ENCODE data around the gene ZNF467. TPM values are rescaled to one million over a fixed set of nuclear protein-coding genes. Genes with fewer than 3 reads are reported as not detected.

ZNF467 gene
- total RNA-seq, 4 donors from 2014 or later = 0.40 to 6.7 (median 4.8) TPM

DNA sequence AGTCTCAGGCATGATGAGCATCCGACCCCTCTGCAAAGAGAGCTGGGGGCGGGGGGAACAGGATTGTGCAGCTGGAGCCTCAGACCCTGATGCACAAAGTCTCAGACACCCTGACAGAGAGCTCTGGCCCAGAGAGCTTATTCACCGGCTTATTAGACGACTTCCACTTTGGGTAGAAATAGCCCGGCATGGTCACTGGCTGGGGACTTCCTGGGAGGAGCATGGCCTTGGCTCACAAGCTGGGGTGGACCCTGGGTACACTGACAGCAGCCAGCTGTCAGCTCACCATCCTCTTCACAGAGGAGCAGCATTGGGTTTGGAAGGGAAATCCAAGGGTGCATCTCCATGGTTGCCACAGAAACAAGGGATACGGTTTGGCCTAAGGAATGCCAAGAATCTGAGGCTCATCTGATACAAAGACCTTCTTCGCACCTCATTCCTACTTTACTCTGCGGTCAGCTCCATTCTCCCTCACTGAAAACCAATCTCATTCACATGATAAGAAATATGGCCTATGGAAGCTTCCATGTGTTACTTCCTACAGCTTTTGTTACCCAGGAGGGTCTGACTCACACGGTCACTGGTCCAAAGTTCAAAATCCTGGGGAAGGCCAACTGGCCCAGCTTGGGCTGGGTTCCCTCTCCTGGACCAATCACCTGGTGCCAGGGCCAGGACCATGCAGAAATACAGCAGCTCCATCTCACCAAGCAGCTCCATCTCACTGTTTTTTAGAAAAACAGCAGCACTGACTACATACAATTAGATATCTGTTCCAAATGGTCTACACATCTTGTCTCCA is 25.1 kb downstream of the ZNF467 start:
- Histone ChIP-seq H3K9me3 (no peaks in the 10 kb centered on the region), H3K4me3 (no peak overlapping the region), H3K27ac (no peak overlapping the region), H3K27me3 (no peaks in the 10 kb centered on the region), H3K36me3 (no peaks in the 10 kb centered on the region), H3K4me1 (no peaks in the 10 kb centered on the region)
- TF ChIP-seq EP300 (IDR thresholded peaks at IDR 0.05; ENCODE audit: low read depth) (no peak), POLR2A (IDR thresholded peaks at IDR 0.05) (no peak), POLR2AphosphoS5 (IDR thresholded peaks at IDR 0.05) (no peak)
- TF ChIP-seq, protein P1, sequence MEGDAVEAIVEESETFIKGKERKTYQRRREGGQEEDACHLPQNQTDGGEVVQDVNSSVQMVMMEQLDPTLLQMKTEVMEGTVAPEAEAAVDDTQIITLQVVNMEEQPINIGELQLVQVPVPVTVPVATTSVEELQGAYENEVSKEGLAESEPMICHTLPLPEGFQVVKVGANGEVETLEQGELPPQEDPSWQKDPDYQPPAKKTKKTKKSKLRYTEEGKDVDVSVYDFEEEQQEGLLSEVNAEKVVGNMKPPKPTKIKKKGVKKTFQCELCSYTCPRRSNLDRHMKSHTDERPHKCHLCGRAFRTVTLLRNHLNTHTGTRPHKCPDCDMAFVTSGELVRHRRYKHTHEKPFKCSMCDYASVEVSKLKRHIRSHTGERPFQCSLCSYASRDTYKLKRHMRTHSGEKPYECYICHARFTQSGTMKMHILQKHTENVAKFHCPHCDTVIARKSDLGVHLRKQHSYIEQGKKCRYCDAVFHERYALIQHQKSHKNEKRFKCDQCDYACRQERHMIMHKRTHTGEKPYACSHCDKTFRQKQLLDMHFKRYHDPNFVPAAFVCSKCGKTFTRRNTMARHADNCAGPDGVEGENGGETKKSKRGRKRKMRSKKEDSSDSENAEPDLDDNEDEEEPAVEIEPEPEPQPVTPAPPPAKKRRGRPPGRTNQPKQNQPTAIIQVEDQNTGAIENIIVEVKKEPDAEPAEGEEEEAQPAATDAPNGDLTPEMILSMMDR (IDR thresholded peaks at IDR 0.05) = no peak
- DNase-seq = no peak
- intact Hi-C loops (cut with DNase I; ENCODE audit: low total_unique reads) (no loop called here), in situ Hi-C loops (cut with MboI; ENCODE audit: low pct_ligation_motif_present in 1 of 4, low pct_unique_long_range_greater_than_20kb in 1 of 4, low sequenced_read_pairs in 3 of 4) (loop anchor here in 1 of 4 donors (5.0 kb wide), 1 partner anchor 86 kb away; no protein-coding TSS in a partner anchor)
- WGBS, 2 donors (ENCODE audit: low coverage in 1 of 2) = 57 to 75% methylated on average over 5 to 9 of the region's 9 CpGs

DNA sequence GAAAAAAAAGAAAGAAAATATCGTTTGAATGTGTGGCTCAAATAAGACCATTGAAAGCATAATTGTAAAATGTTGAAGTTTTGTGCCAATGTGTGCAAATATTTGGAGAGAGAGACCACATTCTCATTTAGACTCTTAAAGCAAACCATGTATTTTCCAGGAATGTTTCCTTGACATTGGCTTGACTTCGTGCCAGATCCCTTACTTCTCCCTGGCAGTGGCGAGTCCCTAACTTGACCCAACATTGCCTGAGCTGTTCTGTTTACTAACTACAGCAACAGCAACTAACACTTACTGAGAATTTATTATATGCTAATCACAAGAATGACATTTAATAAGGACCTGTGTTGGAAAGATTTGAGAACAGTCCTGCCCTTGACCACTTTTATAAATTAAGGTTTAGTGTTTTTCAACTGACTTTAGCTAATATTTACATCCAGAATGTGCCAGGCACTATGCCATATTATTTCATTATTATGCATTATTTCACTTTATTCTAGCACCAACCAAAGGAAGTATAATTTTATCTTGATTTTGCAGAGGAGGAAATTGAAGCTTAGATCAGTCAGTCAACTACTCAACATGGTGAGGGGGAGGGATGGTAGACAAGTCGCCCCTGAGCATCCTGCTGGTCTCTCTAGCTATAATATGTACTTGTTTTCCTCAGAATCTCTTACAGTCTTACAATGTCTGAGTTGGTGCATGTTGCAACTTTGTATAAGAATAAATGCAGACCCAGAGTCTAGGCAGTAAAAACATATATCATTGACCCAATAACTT is 29.7 kb downstream of the ZNF467 start:
- intact Hi-C loops (cut with DNase I; ENCODE audit: low total_unique reads) (loop anchor here (5.0 kb wide), 1 partner anchor 81 kb away; no protein-coding TSS in a partner anchor), in situ Hi-C loops (cut with MboI; ENCODE audit: low pct_ligation_motif_present in 1 of 4, low pct_unique_long_range_greater_than_20kb in 1 of 4, low sequenced_read_pairs in 3 of 4) (no loop called here)
- whole genome bisulfite sequencing, 2 donors (ENCODE audit: low coverage in 1 of 2) = 23 to 25% methylated on average over 4 of the region's 4 CpGs
- TF ChIP-seq EP300 (IDR thresholded peaks at IDR 0.05; ENCODE audit: low read depth) = no peak
- TF ChIP-seq POLR2AphosphoS5 (IDR thresholded peaks at IDR 0.05) = no peak
- TF ChIP-seq POLR2A (IDR thresholded peaks at IDR 0.05) = no peak
- DNase-seq = no peak
- Histone ChIP-seq H3K4me1 (peaks cover 0 to 14% (median 9%) of the 10 kb centered on the region in 4 donors), H3K27ac (no peak overlapping the region), H3K27me3 (peaks cover 6% of the 10 kb centered on the region), H3K9me3 (no peaks in the 10 kb centered on the region), H3K4me3 (no peak overlapping the region), H3K36me3 (no peaks in the 10 kb centered on the region)

DNA sequence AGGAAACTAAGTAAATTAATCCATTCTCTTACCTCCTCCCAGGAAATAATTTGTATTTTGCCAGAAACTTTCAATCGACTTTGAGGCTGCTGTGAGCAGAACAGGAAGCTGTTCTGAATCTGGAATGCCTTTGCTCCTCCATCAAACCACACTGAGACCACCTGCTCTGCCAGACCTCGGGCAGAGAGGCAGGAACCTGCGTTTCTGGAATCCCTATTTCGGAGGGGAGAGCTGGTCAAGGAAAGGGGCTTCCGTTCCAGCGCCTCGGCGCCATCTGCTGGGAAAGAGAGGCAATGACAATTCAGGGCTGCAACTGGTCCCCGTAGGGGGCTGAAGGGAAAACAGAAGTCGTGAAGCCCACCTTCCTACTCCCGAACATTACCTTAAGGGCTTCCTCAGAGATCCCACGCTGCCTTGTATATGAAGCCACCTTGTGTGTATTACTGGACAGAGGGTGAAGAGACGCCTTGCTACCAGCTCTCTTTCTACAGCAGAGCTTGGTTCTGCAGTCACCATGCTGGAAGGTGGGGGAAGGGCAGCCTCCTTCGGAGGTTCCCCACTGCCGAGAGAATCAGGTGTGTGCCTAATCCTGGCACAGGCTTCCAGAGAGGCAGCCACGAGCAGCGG is 31.2 kb downstream of the ZNF467 start:
- peaks cover 0 to 14% (median 9%) of the 10 kb centered on the region in 4 donors for H3K4me1 ChIP-seq
- in situ Hi-C loops (cut with MboI; ENCODE audit: low pct_ligation_motif_present in 1 of 4, low pct_unique_long_range_greater_than_20kb in 1 of 4, low sequenced_read_pairs in 3 of 4) (no loop called here), intact Hi-C loops (cut with DNase I; ENCODE audit: low total_unique reads) (loop anchor here (5.0 kb wide), 1 partner anchor 80 kb away; no protein-coding TSS in a partner anchor)
- peaks cover 6% of the 10 kb centered on the region for H3K27me3 ChIP-seq
- H3K36me3 ChIP-seq = no peaks in the 10 kb centered on the region
- H3K27ac ChIP-seq = no peak overlapping the region
- peak; percentile 70 for DNase-seq
- H3K9me3 ChIP-seq = no peaks in the 10 kb centered on the region
- WGBS, 2 donors (ENCODE audit: low coverage in 1 of 2) = 0% methylated on average over 17 of the region's 17 CpGs; no CpG with 5 or more reads in 1 of the 2 donors
- peak overlapping the region in 3 of 4 donors; percentile 17 to 42 (median 18) for H3K4me3 ChIP-seq
- no peak for TF ChIP-seq POLR2AphosphoS5 (IDR thresholded peaks at IDR 0.05)
- no peak for TF ChIP-seq EP300 (IDR thresholded peaks at IDR 0.05; ENCODE audit: low read depth)
- TF ChIP-seq POLR2A (IDR thresholded peaks at IDR 0.05) = no peak
- TF ChIP-seq, protein P1 (IDR thresholded peaks at IDR 0.05) = peak; percentile 71 to 90 (median 86)

DNA sequence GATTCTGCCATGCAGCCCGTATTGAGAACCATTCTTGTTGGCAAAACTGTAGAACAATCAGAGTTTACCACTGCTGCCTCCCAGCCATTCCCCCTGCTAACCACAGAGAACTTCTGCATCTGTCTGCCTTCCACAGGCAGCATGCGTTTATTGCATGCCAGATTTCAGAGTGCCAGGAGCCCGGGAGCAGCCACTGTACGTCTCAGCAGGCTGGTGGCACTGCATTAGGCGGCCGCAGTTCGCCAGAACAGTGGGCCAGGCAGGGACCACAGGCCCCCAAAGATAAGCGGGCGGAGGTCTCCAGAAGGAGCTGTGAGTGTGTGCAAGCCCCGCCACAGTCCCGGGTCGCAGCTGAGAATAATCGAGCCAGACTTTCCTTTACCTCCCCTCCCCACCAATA is 31.8 kb downstream of the ZNF467 start:
- peak overlapping the region in 3 of 4 donors; percentile 17 to 42 (median 18) for H3K4me3 ChIP-seq
- no peaks in the 10 kb centered on the region for H3K36me3 ChIP-seq
- no peaks in the 10 kb centered on the region for H3K9me3 ChIP-seq
- no peak for DNase-seq
- intact Hi-C loops (cut with DNase I; ENCODE audit: low total_unique reads) = loop anchor here (5.0 kb wide), 1 partner anchor 79 kb away; no protein-coding TSS in a partner anchor
- H3K4me1 ChIP-seq = peaks cover 0 to 14% (median 9%) of the 10 kb centered on the region in 4 donors
- peaks cover 6% of the 10 kb centered on the region for H3K27me3 ChIP-seq
- TF ChIP-seq POLR2AphosphoS5 (IDR thresholded peaks at IDR 0.05) (no peak), EP300 (IDR thresholded peaks at IDR 0.05; ENCODE audit: low read depth) (no peak), POLR2A (IDR thresholded peaks at IDR 0.05) (no peak)
- TF ChIP-seq, protein P1 (IDR thresholded peaks at IDR 0.05) = no peak
- in situ Hi-C loops (cut with MboI; ENCODE audit: low pct_ligation_motif_present in 1 of 4, low pct_unique_long_range_greater_than_20kb in 1 of 4, low sequenced_read_pairs in 3 of 4) = no loop called here
- WGBS, 2 donors (ENCODE audit: low coverage in 1 of 2) = 14% methylated on average over 13 of the region's 13 CpGs; no CpG with 5 or more reads in 1 of the 2 donors
- H3K27ac ChIP-seq = no peak overlapping the region
